HG03342 (cell line): ENCODE measurements around the gene STARD7.

Experiments used
- ATAC-seq: cut with Tn5 transposase; IDR thresholded peaks from one replicate; pipeline ENCODE4 v1.9.1; 2021; ENCODE audit warnings: mild to moderate bottlenecking, moderate library complexity; ENCODE audit not compliant: unreplicated experiment

The STARD7 gene

GRCh38 chr2:96138179-96139145 lies 70.2 kb downstream of the STARD7 start, which contains the start of gene ASTL:
TSS of gene ASTL (minus strand) at chr2:96138502. CDS start at chr2:96138436, 66 bp downstream.
- no peak for ATAC-seq

- ATAC-seq, result no peak
Observed at GRCh38 chr2:96137321-96138178, 71.1 kb downstream of the STARD7 start.

DNA sequence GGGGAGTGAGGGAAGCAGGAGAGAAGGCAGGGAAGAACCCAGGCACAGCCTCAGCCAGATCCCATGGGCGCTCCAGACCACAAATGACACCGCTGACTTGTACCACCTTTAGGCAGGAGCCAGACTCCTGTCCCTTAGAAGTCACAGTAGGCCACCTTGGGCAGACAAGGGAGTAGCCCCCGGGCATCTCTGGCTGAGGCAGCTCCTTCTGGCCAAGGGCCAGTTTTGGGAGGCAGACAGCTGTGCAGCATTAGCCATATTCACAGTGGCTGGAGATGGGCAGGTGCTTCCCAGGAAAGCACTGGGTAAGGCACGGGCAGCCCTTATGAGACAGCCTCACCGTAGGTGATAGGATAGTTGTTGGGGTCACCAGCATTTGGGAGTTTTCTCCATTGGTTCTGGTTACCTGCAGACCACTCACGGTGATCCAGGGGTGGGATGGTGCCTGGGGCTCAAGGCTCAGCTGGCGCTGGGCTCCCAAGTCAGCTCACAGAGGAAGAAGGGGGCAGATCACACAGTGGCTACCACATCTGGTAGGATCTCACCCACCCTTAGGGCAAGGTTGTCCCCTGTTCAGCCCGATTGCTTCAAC lies 72.4 kb downstream of the STARD7 start:
- no peak for ATAC-seq

DNA sequence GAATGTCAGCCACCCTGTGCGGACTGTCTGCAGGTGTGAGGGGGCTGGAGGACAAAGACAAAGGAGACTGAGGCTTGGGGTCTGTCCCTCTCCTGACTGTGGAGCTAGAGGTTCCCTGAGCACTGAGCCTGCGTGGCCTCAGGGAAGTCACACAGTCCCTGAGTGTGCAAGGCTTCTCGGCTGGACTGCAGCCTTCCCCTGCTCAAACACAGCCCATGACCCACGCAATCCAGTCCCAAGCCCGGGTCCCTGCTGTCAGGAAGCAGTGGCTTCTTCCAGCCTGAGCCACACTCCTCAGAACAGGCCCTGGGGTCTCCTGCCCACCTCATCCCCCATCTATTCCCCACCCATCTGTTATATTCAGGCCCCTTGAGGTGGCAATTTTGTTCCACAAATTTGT lies 73.0 kb downstream of the STARD7 start:
- ATAC-seq, result no peak

GRCh38 chr2:96135171-96135570 lies 73.5 kb downstream of the STARD7 start:
- no peak for ATAC-seq
